Measurements from ENCODE around the gene HAT1.
"Not testable (repeated sequence)": the region's sequence is repeated elsewhere in the genome, so short reads cannot be mapped to it uniquely, and the experiment has no call there.

Gene HAT1

DNA sequence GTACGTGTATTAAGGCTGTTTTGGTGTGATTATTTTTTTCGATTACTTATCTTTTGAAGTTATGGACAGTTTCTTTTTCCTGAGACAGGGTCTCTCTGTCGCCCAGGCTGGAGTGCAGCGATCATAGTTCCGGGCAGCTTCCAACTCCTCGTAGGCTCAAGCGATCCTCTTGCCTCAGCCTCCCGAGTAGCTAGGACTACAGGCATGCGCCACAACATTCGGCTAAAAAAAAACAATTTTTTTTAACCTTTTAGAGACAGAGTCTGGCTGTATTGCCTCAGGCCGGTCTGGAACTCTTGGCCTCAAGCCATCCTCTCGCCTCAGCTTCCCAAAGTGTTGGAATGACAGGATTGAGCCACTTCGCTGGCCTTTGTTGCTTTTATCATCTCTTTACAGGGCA, 945 bp downstream of the HAT1 start:
- no peak for DNase-seq

DNA sequence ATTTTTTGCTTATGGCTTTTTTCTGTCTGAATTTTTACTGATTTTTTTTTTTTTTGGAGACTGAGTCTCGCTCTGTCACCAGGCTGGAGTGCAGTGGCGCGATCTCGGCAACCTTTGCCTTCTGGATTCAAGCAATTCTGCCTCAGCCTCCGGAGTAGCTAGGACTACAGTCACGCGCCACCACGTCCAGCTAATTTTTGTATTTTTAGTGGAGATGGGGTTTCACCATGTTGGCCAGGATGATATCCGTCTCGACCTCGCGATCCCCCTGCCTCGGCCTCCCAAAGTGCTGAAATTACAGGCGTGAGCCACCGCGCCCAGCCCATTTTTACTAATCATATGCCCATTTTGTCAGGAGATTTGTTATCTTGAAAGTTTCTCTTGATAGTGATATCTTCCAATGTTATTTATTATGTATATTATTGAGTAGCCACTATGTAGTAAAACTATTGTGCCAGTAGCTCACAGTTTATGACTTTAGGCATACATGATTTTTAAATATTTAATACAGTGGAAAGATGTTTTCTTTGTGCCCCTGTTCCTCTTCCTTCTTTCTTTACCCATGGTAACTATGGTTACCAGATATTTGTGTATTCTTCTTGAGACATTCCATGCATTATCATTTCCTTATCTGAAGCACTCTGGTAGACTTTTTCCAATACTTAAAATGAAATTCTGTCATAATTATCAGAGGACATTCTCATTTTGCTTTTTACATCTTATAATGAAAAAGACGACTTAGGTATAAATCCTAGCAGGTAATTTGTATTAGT, 2.1 kb downstream of the HAT1 start:
- DNase-seq = no peak

DNA sequence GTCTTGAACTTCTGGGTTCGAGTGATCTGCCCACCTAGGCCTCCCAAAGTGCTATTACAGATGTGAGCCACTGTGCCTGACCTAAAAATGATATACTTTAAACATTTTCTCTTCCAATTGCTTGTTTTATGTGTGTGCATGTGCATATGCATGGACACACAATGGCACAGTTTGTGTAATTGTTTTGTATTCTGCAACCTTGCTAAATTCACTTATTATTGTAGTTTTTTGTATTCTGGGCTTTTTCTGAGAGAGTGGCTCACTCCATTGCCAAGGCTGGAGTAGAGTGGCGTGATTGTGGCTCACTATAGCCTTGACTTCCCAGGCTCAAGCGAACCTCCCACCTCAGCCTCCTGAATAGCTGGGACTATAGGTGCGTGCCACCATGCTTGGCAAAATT, 8.1 kb downstream of the HAT1 start:
- DNase-seq = no peak

DNA sequence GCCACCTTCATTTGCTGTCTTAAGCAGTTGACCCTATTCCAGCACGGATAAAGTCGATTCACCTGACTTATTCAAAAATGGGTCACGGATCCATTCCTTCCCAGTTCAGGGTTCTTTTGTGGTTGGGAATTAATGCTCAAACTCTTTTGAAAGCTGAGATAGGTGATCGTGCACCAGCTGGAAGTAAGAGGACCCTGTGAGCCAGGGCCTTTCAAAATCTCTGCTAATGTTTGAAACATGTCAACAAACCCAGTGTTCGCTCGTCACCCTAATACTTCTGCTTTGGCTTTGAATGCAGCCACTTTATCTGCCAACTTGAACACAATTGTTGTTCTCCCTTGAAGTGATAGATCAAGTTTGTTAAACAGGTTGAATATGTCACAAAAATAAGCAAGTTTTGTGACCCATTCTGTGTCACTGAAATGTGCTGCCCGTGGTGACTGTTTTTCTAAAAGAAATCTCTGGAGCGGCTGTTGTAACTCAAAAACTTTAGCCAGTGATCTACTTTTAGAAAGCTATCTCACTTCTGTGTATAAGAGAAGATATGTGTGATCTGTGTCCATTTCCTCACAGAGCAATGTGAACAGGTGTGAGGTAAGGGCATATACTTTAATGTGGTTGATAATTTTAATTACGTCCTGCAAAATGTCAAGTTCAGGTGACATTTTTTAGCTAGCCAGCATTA, 16.9 kb downstream of the HAT1 start:
- no peak for DNase-seq

DNA sequence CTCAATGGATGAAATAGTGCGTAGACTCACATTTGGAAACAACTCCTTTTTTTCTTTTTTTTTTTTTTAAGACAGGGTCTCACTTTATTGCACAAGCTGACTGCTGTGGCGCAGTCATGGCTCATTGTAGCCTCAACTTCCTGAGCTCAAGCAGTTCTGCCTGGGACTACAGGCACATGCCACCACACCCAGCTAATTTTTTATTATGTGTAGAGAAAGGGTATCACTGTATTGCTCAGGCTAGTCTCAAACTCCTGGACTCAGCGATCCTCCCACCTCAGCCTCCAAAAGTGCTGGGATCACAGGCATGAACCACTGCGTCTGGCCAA, 17.4 kb downstream of the HAT1 start:
- DNase-seq = no peak

DNA sequence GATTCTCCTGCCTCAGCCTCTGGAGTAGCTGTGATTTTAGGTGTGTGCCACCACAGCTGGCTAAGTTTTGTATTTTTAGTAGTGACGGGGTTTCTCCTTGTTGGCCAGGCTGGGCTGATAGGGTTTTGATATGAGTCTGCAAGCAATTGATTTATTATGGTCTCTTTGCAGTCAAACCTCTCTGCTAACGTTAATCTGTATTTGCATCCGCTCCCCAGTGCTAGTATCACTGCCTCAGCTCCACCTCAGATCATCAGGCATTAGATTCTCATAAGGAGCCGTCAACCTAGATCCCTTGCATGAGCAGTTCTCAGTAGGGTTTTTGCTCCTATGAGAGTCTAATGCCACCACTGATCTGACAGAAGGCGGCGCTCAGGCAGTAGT, 19.0 kb downstream of the HAT1 start:
- DNase-seq = no peak

DNA sequence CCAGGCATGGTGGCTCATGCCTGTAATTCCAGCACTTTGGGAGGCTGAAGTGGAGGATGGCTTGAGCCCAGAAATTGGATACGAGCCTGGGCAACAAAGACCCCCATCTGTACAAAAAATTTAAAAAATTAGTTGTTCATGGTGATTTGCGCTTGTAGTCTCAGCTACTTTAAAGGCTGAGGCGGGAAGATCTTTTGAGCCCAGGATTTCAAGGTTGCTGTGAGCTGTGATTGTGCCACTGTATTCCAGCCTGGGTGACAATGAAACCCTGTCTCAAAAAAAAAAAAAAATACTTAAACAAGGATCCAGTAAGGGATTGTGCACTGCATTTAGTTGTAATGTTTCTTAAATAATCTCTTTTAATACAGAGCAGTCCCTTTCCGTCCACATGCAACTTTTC, 21.6 kb downstream of the HAT1 start:
- no peak for DNase-seq

DNA sequence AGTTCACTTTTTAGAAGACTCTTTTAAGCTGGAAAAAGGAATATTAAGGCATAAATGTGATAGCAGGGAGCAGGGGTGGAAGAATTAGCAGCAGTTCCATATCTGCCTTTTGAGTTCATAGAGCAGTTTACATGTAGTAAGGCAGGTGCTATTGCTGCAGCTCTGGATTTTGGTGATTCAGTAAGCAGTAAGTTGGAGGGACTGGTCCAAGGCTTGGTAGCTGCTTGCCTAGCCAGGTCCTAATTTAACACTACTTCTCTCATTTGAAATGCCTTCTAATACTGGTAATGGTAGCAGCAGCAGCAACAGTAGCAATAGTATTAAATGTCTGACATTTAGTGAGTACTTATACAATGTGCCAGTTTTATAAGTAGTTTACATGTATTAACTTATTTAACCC, 30.0 kb downstream of the HAT1 start:
- no peak for DNase-seq

DNA sequence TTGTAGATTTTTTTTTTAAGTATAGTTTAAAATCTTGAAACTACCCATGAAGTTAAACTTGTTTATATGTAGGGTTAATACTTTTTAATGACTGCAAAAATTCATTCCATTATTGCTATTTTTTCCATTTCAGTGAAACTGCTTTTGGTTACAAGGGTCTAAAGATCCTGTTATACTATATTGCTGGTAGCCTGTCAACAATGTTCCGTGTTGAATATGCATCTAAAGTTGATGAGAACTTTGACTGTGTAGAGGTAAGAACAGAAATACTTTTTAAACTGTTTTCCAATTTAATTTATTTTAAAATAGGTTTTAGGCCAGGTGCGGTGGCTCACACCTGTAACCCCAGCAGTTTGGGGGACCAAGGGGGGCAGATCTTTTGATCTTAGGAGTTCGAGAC, 30.5 kb downstream of the HAT1 start:
- no peak for DNase-seq

DNA sequence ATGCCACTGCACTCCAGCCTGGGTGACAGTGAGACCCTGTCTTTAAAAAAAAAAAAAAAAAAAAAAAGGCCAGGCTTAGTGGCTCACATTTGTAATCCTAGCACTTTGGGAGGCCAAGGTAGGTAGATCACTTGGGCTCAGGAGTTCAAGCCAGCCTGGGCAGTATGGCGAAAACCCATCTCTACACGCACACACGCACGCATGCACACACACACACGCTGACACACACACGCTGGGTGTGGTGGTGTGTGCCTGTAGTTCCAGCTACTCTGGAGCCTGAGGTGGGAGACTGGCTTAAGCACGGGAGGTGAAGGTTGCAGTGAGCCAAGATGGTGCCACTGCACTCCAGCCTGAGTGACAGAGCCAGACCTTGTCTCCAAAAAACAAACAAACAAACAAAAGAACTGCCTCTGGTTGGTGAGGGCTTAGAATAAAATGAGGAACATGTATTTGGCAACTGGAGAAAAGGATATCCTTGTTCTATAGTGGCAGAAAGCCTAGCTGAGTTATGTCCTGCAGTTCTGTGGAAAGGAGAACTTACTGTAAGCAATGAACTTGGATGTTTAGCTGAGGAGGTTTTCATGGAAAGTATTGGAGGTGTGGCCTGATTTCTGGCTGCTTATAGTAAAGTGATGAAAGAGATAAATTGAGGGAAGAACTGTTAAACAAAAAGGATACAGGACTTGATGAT, 34.0 kb downstream of the HAT1 start:
- no peak for DNase-seq

DNA sequence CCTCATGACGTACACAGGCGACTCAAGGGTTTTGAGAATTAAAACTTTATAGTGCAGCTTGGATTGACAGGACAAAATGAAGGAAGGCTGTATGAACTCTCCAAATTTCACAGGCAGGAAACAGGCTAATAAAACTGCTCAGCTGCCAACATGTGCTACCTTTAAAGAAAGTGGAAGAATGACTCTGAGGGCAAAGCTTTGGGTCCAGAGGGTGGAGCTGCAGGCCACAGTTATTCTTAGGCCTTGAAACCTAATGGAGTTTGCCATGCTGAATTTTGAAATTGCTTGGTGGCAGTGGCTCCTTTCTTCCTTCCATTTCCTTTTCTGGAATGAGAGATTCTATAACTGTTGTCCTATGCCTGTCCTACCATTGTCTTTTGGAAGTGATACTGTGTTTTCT, 34.8 kb downstream of the HAT1 start:
- DNase-seq = no peak

DNA sequence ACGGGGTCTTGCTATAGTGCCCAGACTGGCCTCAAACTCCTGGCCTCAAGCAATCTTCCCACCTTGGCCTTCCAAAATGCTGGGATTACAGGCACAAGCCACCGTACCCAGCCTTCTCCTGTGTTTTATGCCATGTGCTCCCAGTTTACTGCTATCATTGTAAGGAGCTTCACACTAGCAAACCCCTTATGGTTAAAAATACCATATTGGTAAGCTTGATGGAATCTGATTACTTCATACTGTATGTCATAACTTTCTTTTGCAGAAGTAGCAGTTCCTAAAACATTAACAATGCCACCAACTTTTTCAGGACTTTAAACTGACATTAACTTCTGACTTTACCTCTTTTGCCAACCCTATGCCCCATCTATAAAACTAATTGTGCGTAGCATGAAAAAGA, 36.2 kb downstream of the HAT1 start:
- no peak for DNase-seq

DNA sequence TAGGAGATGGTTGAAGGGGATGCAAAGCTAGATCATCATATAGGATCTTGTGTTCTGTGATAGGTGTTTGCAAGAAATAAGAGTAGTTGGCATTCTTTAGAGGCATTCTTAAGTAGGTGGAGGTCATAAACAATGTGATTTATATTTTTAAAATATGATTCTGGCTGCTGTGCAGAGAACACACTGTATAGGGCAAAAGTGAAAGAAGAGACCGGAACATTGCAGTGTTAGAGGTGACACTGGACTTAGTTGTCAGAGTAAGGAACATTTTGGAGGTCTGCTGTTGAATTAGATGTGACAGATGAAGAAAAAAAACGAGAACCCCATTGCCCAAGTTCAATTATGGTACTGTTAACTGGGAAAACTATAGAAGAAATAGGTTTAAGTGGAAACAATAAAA, 37.7 kb downstream of the HAT1 start:
- no peak for DNase-seq

DNA sequence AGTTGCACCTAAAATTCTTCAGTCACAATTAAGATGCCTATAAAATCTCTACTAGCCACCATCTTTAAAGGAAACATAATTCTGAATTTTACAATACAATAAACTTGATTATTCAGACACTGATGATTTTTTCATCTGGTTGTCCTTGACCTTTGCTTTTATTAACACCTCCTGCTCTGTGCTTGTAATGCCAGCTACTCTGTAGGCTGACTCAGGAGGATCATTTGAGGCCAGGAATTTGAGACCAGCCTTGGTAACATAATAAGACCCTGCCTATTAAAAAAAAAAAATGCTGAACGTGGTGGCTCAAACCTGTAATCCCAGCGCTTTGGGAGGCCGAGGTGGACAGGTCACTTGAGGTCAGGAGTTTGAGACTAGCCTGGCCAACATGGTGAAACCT, 38.3 kb downstream of the HAT1 start:
- DNase-seq = no peak

DNA sequence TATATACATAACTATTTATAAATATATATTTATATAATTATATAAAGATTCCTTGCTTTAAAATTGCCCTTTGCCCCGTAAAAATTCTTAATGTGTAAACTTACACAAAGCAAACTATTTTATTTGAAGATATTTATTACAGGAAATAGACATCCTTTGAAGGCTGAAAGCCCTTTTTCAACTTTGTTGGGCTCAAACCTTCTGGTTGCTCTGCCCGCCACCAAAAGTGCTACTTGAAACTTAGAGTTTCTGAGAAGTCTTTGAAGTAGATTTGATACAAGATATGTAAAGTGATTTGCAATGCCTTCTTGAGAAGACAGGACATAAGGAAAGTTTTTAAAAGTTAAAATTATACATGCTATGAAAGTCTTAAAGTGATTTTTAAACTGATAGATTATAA, 40.9 kb downstream of the HAT1 start:
- DNase-seq = no peak

DNA sequence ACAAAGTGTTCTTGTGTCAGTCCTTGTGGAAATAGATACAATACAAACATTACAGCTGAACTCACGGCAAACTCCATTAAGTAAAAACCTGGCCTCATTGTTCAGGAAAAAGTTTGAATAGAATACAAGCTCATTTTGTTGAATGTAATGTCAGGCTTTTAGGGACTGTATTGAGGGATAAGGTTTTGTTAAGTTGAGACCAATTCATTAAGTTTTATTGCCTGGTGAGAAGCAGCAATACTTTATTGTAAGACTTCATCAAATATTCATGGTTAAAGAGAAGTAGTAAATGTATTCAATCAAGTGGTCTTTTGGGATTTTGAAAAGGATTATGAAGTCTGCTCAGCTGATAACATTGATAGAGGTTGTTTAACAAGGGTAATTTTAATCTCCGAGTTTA, 42.0 kb downstream of the HAT1 start:
- no peak for DNase-seq

DNA sequence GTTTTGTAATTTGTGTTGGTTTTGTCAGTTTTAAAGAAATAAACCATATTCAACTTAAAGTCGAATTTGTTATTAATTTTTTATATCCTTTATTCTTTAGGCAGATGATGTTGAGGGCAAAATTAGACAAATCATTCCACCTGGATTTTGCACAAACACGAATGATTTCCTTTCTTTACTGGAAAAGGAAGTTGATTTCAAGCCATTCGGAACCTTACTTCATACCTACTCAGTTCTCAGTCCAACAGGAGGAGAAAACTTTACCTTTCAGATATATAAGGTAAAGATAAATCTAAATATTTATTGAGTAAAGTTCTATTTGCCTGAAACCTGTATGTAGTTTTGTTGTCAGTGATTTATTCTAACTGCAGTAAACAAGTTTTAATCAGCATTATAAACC, 43.0 kb downstream of the HAT1 start:
- no peak for DNase-seq

DNA sequence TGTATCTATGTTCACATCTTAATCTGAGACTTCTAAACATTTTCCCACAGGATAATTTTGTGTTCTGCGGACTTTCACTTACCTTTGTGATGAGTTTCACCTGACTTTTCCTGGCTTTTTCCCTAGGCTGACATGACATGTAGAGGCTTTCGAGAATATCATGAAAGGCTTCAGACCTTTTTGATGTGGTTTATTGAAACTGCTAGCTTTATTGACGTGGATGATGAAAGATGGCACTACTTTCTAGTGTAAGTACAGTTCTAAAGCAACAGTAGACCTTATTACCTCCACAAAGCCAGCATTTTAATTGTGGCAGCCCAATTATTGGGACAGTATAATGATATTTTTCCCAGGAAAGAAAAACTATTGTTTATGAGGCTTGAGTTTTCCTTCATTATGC, 43.4 kb downstream of the HAT1 start:
- no peak for DNase-seq

DNA sequence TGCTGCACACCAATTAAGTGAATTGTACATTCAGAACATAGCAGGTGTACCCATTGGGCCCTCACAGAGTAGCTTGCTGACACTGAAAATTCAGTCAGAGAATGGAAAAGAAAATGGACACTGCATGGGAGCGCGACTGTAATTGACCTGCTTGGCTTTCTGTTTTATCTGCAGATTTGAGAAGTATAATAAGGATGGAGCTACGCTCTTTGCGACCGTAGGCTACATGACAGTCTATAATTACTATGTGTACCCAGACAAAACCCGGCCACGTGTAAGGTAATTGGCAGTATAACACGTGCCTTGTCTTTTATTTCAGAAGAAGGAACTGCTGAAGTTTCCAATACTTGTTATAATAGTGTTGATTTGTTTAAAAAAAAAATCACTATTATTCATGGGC, 44.0 kb downstream of the HAT1 start:
- DNase-seq = peak; percentile 36

DNA sequence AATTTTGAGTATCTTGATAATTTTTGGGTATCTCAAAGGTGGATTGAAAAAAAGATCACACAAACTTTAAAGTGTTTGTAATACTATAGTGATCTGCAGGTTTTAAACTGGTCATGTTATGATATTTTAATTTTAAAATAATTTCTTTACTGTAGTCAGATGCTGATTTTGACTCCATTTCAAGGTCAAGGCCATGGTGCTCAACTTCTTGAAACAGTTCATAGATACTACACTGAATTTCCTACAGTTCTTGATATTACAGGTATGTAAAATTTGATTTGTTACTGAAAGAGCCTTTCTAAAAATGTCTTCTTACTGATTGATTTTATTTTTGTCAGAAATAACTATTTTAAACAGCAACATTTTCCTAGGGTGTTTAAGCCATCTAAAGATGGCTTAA, 44.4 kb downstream of the HAT1 start:
- DNase-seq = no peak

DNA sequence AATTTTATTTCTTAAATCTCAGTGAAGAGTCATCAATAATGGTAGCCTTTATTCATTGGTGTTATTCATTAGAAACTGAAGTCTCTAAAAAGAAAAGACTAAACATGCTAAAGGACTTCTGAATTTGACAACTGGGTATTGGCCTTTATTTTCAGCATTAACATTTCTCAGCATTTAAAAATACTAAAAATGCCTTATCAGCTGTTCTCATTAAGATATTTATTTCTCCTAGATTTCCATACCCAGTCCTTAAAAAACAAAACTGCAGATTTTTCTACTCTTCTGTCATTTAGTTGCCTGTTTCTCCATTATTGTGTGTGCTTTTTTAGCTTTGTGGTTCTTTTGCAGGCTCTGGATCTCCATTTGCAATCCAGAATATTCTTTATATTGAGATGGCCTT, 46.2 kb downstream of the HAT1 start:
- DNase-seq = no peak

DNA sequence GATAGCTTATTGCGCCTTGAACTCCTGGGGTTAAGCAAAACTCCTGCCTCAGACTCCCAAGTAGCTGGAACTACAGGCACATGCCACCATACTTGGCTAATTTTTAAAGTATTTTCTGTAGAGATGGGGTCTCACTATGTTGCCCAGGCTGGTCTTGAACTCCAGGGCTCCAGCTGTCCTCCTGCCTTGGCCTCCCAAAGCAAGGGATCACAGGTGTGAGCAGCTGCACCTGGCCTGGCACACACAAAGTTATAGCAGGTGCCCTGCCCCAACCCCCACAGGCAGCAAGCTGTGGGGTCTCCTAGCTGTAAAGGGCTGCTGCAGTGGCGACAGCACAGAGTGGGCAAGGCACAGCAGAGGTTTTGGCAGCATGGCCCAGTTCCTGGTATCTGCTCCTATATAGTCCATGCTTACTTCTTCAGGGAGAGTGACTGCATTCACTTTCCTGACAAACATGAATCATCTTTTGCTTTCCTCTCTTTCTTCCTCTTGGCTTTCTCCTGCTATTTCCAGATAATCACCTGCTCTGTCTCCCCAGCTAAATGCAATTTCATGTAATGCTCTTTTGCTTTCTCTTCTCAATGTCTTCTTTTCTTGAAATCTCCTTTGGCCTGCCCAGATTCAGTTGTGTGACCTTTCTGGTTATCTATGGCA, 50.2 kb downstream of the HAT1 start:
- no peak for DNase-seq

DNA sequence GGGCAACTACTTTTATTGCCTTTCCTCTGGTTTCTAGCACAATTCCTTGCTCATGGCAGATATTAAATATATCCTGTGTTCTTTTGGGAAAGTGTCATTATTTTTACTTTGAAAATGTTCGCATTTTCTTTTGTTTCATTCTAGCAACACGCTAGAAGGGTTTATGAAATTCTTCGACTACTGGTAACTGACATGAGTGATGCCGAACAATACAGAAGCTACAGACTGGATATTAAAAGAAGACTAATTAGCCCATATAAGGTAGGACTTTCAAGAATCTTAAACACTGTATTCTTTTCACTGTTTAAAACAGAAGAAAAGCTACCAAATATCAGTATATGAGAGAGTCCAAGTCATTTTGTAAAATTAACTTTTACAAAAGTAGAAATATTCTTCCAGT, 56.8 kb downstream of the HAT1 start:
- DNase-seq = no peak

DNA sequence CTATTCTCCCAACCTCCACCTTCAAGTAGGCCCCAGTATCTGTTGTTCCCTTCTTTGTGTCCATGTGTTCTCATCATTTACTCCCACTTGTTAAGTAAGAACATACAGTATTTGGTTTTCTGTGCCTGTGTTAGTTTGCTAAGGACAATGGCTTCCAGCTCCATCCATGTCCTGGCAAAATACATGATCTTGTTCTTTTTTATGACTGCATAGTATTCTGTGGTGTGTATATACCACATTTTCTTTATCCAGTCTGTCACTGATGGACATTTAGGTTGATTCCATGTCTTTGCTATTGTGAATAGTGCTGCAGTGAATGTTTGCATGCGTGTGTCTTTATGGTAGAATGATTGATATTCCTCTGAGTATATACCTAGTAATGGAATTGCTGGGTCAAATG, 61.7 kb downstream of the HAT1 start:
- not testable (repeated sequence) for DNase-seq

Measured in NCI-H2107 (cell line).